Karpas-422 (cell line): Measurements from ENCODE around the gene MACIR. TPM values are rescaled to one million over a fixed set of nuclear protein-coding genes. Genes with fewer than 3 reads are reported as not detected.

ENCODE experiments used
- DNase-seq: peaks from one replicate; pipeline ENCODE4 v3.0.0-alpha.2; 2015
- H2AFZ ChIP-seq: fragments of 200-600 bp; sonication (generic); 2 replicates; pipeline ENCODE4 v1.6.1; 2014; ENCODE audit warnings: antibody characterized with exemption, low read length, mixed read lengths
- H3K27ac ChIP-seq: fragments of 200-600 bp; sonication (generic); 2 replicates; pipeline ENCODE4 v1.5.1; 2014; ENCODE audit warnings: mild to moderate bottlenecking, low read length, moderate library complexity
- H3K27me3 ChIP-seq: fragments of 200-600 bp; sonication (generic); 2 replicates; pipeline ENCODE4 v1.6.1; 2014; ENCODE audit warnings: low read length, mixed read lengths
- H3K36me3 ChIP-seq: fragments of 200-600 bp; sonication (generic); 2 replicates; pipeline ENCODE4 v1.6.1; 2014; ENCODE audit warnings: low read length, mixed read lengths; ENCODE audit not compliant: insufficient read depth
- H3K4me1 ChIP-seq: fragments of 200-600 bp; sonication (generic); 2 replicates; pipeline ENCODE4 v1.6.1; 2014; ENCODE audit warnings: mild to moderate bottlenecking, low read length, mixed read lengths
- H3K4me2 ChIP-seq: fragments of 200-600 bp; sonication (generic); 2 replicates; pipeline ENCODE4 v1.6.1; 2014; ENCODE audit warnings: low read length, low read depth, mild to moderate bottlenecking; ENCODE audit not compliant: poor library complexity, severe bottlenecking
- H3K4me3 ChIP-seq: fragments of 200-600 bp; sonication (generic); 2 replicates; pipeline ENCODE4 v1.5.1; 2014; ENCODE audit warnings: mild to moderate bottlenecking, antibody characterized with exemption, low read length, mixed read lengths
- H3K79me2 ChIP-seq: fragments of 200-600 bp; sonication (generic); 2 replicates; pipeline ENCODE4 v1.6.1; 2014; ENCODE audit warnings: mild to moderate bottlenecking, low read length, mixed read lengths
- H3K9ac ChIP-seq: fragments of 200-600 bp; sonication (generic); 2 replicates; pipeline ENCODE4 v1.6.0; 2014; ENCODE audit warnings: low read length
- H3K9me2 ChIP-seq: fragments of 200-600 bp; sonication (generic), shearing (Covaris generic); replicated peaks from 2 replicates; pipeline ENCODE4 v1.6.0; 2014; ENCODE audit warnings: mild to moderate bottlenecking, low read length, moderate library complexity; ENCODE audit not compliant: insufficient read depth
- H3K9me3 ChIP-seq: fragments of 300-700, 200-600 bp; sonication (generic); 2 replicates; pipeline ENCODE4 v1.6.1; 2014; ENCODE audit warnings: low read length, mixed read lengths
- H4K20me1 ChIP-seq: fragments of 200-600 bp; sonication (generic); 2 replicates; pipeline ENCODE4 v1.6.1; 2014; ENCODE audit warnings: mild to moderate bottlenecking, antibody characterized with exemption, low read length, low read depth; ENCODE audit not compliant: insufficient read depth
- total RNA-seq: library from RNA; depleted of rRNA; stranded (reverse); fragments of >200 nt; shearing (Covaris generic); gene quantifications from 2 replicates; pipeline ENCODE4 v1.2.3, GENCODE V29; 2014; ENCODE audit warnings: low replicate concordance

Gene MACIR
- total RNA-seq, 1 experiment from 2014 or later, result 2.8 TPM

DNA sequence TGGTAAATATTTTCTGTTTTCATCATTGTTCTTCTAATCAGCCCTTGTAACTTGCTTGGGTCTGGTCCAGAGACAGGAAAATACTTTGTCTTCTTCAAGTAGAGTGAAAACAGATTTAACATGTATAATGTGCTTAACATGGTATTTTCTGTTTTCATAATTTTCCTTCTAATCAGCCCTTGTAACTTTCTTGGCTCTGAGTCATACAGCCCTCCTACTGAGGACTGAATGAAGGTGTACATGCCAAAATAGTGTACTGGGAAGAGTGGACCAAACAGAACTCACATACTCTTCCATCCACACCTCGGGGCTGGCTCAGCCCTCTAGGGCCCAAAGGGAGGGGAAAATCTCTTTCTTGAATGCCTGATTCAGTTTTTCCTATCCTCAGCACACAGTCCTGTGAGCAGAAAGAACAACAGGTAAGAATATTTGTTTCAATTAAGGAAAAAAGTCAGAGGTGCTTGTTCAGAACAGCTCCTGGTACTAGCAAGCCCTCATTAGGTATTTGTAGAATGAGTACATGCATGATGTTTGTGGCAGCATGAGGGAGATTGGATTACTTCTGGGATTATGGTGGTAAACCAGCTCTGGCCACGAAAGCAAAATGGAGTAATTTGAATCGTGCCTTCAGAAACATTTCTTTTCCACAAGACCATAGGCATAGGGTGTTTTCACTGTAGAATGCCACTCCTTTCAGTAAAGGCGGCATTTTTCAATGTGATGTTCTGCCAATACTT lies 24.2 kb upstream of the MACIR start:
- Histone ChIP-seq H3K4me1 (no peaks in the 10 kb centered on the region), H3K27ac (no peak overlapping the region), H2AFZ (no peak overlapping the region), H3K9me3 (no peaks in the 10 kb centered on the region), H3K79me2 (no peaks in the 10 kb centered on the region), H3K9me2 (no peaks in the 10 kb centered on the region), H3K36me3 (no peaks in the 10 kb centered on the region), H3K4me2 (no peak overlapping the region), H3K27me3 (no peaks in the 10 kb centered on the region), H3K4me3 (no peak overlapping the region), H4K20me1 (no peaks in the 10 kb centered on the region), H3K9ac (no peak overlapping the region)
- no peak for DNase-seq

DNA sequence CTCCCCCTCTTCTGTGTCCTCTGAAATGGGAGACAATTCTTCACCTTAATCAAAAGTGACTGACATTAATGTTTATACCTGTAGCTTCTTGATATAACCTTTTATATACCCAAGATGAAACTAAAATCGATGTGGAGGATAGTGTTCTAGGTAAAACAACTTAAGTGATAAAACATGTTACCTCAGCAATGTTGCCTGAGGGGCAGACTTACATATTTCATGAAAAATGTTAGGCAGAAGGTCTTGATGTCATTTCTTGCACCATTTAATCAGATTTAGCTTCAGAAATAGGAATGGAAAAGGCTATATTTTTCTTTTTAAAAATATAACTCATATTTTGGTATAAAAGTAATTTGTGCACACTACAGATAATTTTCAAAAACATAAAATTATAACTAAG lies 22.7 kb upstream of the MACIR start:
- no peaks in the 10 kb centered on the region for H3K9me2 ChIP-seq
- H3K9me3 ChIP-seq, result no peaks in the 10 kb centered on the region
- no peak overlapping the region for H2AFZ ChIP-seq

DNA sequence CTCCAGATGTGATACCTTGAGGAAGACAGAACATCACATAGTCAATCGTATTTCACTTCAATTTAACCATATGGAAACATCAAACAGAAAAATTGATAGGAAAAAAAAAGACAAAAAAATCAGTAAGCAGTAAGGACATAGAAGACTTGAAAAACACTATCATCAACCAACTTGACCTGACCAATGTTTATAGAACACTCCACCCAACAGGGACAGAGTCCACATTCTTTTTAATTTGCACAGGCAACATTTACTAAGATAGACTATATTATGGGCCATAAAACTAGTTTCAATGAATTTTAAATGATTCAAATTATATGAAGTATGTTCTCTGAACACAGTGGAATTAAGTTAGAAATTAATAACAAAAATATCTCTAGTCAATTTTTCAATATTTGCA lies 20.8 kb upstream of the MACIR start:
- no peak for DNase-seq
- H3K4me1 ChIP-seq, result no peaks in the 10 kb centered on the region
- H3K9me2 ChIP-seq, result no peaks in the 10 kb centered on the region
- H3K27me3 ChIP-seq, result no peaks in the 10 kb centered on the region
- no peaks in the 10 kb centered on the region for H3K36me3 ChIP-seq
- H3K4me3 ChIP-seq, result no peak overlapping the region
- H3K79me2 ChIP-seq, result no peaks in the 10 kb centered on the region
- no peaks in the 10 kb centered on the region for H3K9me3 ChIP-seq
- H3K4me2 ChIP-seq, result no peak overlapping the region
- no peaks in the 10 kb centered on the region for H4K20me1 ChIP-seq
- H3K9ac ChIP-seq, result no peak overlapping the region
- no peak overlapping the region for H3K27ac ChIP-seq
- H2AFZ ChIP-seq, result no peak overlapping the region

More for the DNA sequence above, 22.7 kb upstream of the MACIR start:
- Histone ChIP-seq H4K20me1 (no peaks in the 10 kb centered on the region), H3K9ac (no peak overlapping the region), H3K27me3 (no peaks in the 10 kb centered on the region), H3K4me2 (no peak overlapping the region), H3K36me3 (no peaks in the 10 kb centered on the region), H3K27ac (no peak overlapping the region), H3K4me3 (no peak overlapping the region), H3K79me2 (no peaks in the 10 kb centered on the region), H3K4me1 (no peaks in the 10 kb centered on the region)
- DNase-seq, result no peak

DNA sequence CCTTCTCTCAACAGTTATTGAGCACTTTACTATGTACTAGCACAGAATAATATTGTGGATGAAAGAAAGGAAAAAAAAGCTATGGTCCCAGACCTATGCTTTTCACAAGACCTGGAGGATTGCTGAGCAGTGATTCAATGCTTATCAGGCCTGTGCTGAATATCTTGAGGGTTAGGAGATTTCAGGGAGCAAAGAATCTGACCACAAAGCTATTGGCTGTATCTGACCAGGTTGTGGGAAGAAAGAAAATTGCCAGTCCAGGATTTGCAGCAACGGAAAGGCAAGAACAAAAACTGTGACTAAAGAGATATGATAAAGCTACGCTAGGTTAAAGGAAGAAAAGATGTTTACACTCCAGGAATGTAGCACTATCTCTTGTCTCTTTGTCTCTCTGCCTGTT lies 14.9 kb upstream of the MACIR start:
- Histone ChIP-seq H3K4me2 (no peak overlapping the region), H3K4me1 (no peaks in the 10 kb centered on the region), H3K9me2 (no peaks in the 10 kb centered on the region), H3K36me3 (no peaks in the 10 kb centered on the region), H4K20me1 (no peaks in the 10 kb centered on the region), H3K27ac (no peak overlapping the region), H3K9me3 (no peaks in the 10 kb centered on the region), H3K9ac (no peak overlapping the region), H2AFZ (no peak overlapping the region), H3K4me3 (no peak overlapping the region), H3K79me2 (no peaks in the 10 kb centered on the region), H3K27me3 (no peaks in the 10 kb centered on the region)
- no peak for DNase-seq

DNA sequence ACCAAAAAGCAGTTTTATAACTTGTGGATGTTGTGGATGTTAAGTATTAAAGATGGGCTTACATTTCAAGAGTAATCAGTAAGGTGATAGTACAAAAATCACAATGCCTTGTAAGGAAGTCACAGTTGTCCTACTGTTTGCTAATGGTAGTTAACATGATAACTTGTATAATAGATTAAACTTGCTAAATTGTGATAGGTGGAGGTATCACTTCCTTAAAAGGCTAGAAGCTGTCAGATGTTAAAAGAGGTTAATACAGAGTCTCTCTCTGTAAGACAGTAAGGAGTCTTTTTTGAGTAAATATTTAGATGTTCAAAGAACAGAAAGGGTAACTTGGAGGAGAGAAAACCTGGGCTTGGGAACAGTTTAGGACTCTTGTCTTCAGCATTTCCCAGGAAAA lies 14.2 kb upstream of the MACIR start:
- Histone ChIP-seq H3K4me2 (no peak overlapping the region), H2AFZ (no peak overlapping the region)

DNA sequence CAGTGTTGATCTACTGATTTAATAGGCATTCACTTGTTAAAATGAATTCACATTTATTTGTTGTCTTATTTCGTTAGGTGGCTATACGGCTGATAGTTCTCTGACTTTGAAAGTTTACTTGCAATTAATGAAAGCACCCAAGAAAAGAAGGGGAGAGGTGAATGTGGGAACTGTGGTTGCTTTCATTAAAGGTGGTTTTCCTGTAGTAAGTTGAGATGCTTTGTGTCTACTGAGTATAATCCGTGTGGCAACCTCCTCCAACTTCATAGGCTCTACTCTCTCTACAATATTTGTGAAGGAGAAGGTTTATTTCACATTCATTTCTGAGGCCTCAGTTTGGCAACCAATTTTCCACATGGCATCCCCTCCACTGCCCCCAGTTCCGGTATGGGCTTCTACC lies 12.8 kb upstream of the MACIR start:
- no peak overlapping the region for H3K27ac ChIP-seq
- no peaks in the 10 kb centered on the region for H3K9me3 ChIP-seq
- no peaks in the 10 kb centered on the region for H3K27me3 ChIP-seq
- no peak overlapping the region for H3K4me2 ChIP-seq
- H2AFZ ChIP-seq, result no peak overlapping the region
- H3K4me1 ChIP-seq, result no peaks in the 10 kb centered on the region
- no peak overlapping the region for H3K4me3 ChIP-seq
- H3K9me2 ChIP-seq, result no peaks in the 10 kb centered on the region
- no peak for DNase-seq
- H3K9ac ChIP-seq, result no peak overlapping the region
- no peaks in the 10 kb centered on the region for H3K79me2 ChIP-seq
- no peaks in the 10 kb centered on the region for H4K20me1 ChIP-seq
- H3K36me3 ChIP-seq, result no peaks in the 10 kb centered on the region

More for the DNA sequence above, 14.2 kb upstream of the MACIR start:
- Histone ChIP-seq H3K9ac (no peak overlapping the region), H4K20me1 (no peaks in the 10 kb centered on the region), H3K27ac (no peak overlapping the region), H3K36me3 (no peaks in the 10 kb centered on the region), H3K9me3 (no peaks in the 10 kb centered on the region), H3K79me2 (no peaks in the 10 kb centered on the region), H3K9me2 (no peaks in the 10 kb centered on the region), H3K4me1 (no peaks in the 10 kb centered on the region), H3K4me3 (no peak overlapping the region), H3K27me3 (no peaks in the 10 kb centered on the region)
- no peak for DNase-seq

DNA sequence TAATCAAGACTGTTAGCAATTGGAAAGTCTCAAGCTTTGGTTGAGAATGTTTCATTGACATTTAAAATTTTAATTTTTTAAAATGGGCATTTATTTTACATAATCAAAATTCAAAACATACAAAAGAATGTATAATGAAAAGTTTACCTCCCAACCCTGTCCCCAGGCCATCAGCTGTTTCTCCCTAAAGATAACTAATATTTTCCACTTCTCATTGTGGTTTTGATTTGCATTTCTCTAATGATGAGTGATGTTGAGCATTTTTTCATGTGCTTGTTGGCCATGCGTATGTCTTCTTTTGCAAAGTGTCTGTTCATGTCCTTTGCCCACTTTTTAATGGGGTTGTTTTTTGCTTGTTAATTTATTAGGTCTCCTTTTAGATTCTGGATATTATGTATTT lies 11.4 kb upstream of the MACIR start:
- no peak overlapping the region for H3K4me3 ChIP-seq
- H3K79me2 ChIP-seq, result no peaks in the 10 kb centered on the region
- no peaks in the 10 kb centered on the region for H3K27me3 ChIP-seq
- no peak for DNase-seq
- H3K9me3 ChIP-seq, result no peaks in the 10 kb centered on the region
- no peak overlapping the region for H3K27ac ChIP-seq
- no peaks in the 10 kb centered on the region for H4K20me1 ChIP-seq
- no peak overlapping the region for H3K9ac ChIP-seq
- no peaks in the 10 kb centered on the region for H3K4me1 ChIP-seq
- H3K36me3 ChIP-seq, result no peaks in the 10 kb centered on the region
- H3K4me2 ChIP-seq, result no peak overlapping the region
- no peaks in the 10 kb centered on the region for H3K9me2 ChIP-seq
- H2AFZ ChIP-seq, result no peak overlapping the region

DNA sequence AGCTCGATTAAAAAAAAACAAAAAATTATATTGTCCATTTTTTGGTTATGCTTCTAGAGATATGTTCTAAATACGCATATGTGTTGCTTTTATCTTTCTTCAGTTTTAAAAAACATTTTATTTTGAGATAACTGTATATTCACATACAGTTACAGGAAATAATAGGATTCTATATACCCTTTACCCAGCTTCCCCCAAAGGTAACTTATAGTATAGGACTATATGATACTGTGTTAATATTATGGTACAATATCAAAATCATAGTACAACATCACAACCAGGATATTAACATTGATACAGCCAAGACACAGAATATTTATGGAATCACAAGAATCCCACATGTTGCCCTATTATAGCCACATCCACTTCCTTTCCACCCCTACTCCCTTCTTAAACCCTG lies 9.5 kb upstream of the MACIR start:
- Histone ChIP-seq H3K27ac (no peak overlapping the region), H3K36me3 (no peaks in the 10 kb centered on the region), H3K79me2 (no peaks in the 10 kb centered on the region), H3K27me3 (no peaks in the 10 kb centered on the region), H3K4me3 (no peak overlapping the region), H3K4me2 (no peak overlapping the region), H3K9ac (no peak overlapping the region), H3K9me2 (no peaks in the 10 kb centered on the region), H3K9me3 (no peaks in the 10 kb centered on the region), H4K20me1 (no peaks in the 10 kb centered on the region), H2AFZ (no peak overlapping the region), H3K4me1 (no peaks in the 10 kb centered on the region)
- DNase-seq, result no peak
